ENCODE measurements around the gene GNB5. TPM values are rescaled to one million over a fixed set of nuclear protein-coding genes. Genes with fewer than 3 reads are reported as not detected.

The GNB5 gene
- total and polyA plus RNA-seq, 2 of the 13 experiments (the other 11 are each of a cell fraction or from before 2014, with no cell fraction given) = 13.7 to 14.4 TPM

DNA sequence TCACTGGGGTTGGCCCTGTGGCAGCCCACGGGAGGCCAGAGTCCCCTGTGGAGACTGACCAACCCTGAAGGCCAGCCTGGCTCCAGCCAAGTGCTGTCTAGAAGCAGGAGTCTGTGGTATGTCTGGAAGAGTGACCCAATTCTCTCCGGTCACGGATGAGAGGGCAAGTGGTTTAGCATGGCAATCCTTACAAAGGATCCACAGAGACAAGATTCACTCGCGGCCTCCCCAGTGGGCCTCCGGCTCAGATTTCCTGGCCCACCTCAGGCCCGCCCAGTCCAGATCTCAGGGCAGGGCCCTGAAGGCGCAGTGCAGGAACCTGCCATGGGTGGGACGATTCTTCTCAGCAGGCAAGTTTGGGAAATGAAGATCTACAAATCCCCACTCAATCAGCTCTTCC, 73.6 kb downstream of the GNB5 start (continued):
- TF ChIP-seq ZFX (CRISPR knock-in tag; IDR thresholded peaks at IDR 0.05; ENCODE audit: low read depth) = 0 out of 2 replicates have a peak, but pooled peaks have one; percentile 10
- peak; percentile 34; the same call in 1 of the 2 replicates for TF ChIP-seq ZBTB38 (CRISPR knock-in tag; IDR thresholded peaks at IDR 0.05)
- TF ChIP-seq, protein P1, sequence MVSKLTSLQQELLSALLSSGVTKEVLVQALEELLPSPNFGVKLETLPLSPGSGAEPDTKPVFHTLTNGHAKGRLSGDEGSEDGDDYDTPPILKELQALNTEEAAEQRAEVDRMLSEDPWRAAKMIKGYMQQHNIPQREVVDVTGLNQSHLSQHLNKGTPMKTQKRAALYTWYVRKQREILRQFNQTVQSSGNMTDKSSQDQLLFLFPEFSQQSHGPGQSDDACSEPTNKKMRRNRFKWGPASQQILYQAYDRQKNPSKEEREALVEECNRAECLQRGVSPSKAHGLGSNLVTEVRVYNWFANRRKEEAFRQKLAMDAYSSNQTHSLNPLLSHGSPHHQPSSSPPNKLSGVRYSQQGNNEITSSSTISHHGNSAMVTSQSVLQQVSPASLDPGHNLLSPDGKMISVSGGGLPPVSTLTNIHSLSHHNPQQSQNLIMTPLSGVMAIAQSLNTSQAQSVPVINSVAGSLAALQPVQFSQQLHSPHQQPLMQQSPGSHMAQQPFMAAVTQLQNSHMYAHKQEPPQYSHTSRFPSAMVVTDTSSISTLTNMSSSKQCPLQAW (CRISPR knock-in tag; IDR thresholded peaks at IDR 0.05) = peak; percentile 55
- TF ChIP-seq HNRNPK (IDR thresholded peaks at IDR 0.05; ENCODE audit: low read depth, low read length, poor library complexity, severe bottlenecking) = no peak
- TF ChIP-seq FOXO4 (CRISPR knock-in tag; conservative IDR thresholded peaks at IDR 0.05) = no peak

DNA sequence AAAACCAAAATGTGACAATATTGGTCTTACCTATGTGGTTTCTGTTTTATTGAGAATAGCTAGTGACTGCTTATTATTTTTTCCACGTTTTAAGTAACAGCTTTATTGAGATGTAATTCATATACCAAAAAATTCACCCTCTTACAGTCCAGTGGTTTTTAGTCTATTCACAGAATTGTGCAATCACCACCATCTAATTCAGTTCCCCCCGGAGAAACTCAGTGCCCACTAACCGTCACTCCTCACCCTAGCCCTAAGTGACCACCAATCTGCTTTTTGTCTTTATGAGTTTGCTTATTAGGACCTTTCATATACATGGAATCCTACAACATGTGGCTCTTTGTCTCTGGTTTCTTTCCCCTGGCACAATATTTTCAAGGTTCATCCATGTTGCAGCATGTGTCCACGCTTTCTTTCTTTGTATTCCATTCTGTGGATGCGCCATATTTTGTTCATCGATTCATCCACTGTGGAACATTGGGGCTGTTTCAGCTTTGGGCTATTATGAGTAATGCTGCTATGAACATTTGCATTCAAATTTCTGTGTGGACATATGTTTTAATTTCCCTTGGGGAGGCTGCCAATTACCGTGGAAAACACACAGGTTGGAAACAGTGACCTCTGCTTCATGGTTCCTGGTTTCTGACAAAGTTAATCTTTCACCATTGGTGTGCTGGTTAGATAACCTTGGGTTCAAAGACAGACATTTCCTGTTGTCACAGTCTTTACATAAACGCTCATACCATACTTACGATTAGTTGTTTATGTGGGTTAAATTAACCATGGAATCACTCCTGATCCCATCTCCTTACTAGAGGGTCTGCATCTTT, 75.4 kb downstream of the GNB5 start:
- peak; percentile 88 for DNase-seq (ENCODE audit: low spot score)
- in situ Hi-C loops (cut with HindIII; ENCODE audit: extremely low pct_ligation_motif_present, low pct_unique_long_range_greater_than_20kb) = no loop called here
- Histone ChIP-seq H3K27me3 (ENCODE audit: control insufficient read depth in 1 of 2, insufficient read depth in 2 of 2, low read length in 2 of 2) (no peaks in the 10 kb centered on the region), H4K20me1 (ENCODE audit: insufficient read depth, low read length) (no peaks in the 10 kb centered on the region), H3K79me2 (ENCODE audit: insufficient read depth, low read length) (no peaks in the 10 kb centered on the region), H3K9me3 (ENCODE audit: low read length) (no peaks in the 10 kb centered on the region), H3K27ac (ENCODE audit: extremely low read length, insufficient read depth, low read length) (peak overlapping the region; percentile 96), H3K4me1 (ENCODE audit: insufficient read depth, low read length) (peaks cover 60% of the 10 kb centered on the region), H3K4me3 (replicated peaks in 1 of 3; ENCODE audit: insufficient read depth in 1 of 3, low read depth in 2 of 3, low read length in 3 of 3) (peak overlapping the region in 2 of 3 experiments; percentile 50 to 55; a peak in 3 of 6 replicates), H3K36me3 (replicated peaks in 1 of 2; ENCODE audit: control insufficient read depth in 1 of 2, insufficient read depth in 2 of 2, low read length in 2 of 2) (no peaks in the 10 kb centered on the region), H2AFZ (ENCODE audit: low read length) (no peak overlapping the region), H3K4me2 (ENCODE audit: low read depth, low read length) (peak overlapping the region; percentile 78), H3K9ac (ENCODE audit: insufficient read depth, low read depth, low read length) (peak overlapping the region; percentile 61)
- FAIRE-seq = peak; percentile 99
- intact Hi-C loops (cut with micrococcal nuclease; ENCODE audit: unreplicated experiment) = loop anchor here (1.0 kb wide), 1 partner anchor 18 kb away; no protein-coding TSS in a partner anchor
- CTCF ChIA-PET (ENCODE audit: low intra/inter-chr PET ratio, low total read pairs) = no interaction called here
- TSS peak; percentile 41 for BruUV-seq (replicated peaks)
- ATAC-seq = peak; percentile 81
- WGBS (ENCODE audit: low lambda C conversion rate) = 59% methylated on average over 9 of the region's 9 CpGs
- POLR2A ChIA-PET = interaction anchor here (0.8 to 2.1 kb wide), 3 partner anchors 12 to 22 kb away, joined by 3 to 5 read pairs (median 4); no protein-coding TSS in a partner anchor
- TF ChIP-seq, protein P2, sequence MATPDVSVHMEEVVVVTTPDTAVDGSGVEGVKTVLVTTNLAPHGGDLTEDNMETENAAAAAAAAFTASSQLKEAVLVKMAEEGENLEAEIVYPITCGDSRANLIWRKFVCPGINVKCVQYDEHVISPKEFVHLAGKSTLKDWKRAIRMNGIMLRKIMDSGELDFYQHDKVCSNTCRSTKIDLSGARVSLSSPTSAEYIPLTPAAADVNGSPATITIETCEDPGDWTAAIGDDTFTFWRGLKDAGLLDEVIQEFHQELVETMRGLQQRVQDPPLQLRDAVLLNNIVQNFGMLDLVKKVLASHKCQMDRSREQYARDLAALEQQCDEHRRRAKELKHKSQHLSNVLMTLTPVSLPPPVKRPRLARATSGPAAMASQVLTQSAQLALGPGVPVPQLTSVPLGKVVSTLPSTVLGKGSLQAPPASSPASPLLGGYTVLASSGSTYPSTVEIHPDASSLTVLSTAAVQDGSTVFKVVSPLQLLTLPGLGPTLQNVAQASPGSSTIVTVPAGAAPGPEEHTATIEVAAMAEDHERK (CRISPR knock-in tag; IDR thresholded peaks at IDR 0.05; ENCODE audit: low read depth) = no peak
- TF ChIP-seq LCORL (IDR thresholded peaks at IDR 0.05) = no peak
- no peak for TF ChIP-seq LCORL (CRISPR knock-in tag; IDR thresholded peaks at IDR 0.05)
- TF ChIP-seq, protein P3, sequence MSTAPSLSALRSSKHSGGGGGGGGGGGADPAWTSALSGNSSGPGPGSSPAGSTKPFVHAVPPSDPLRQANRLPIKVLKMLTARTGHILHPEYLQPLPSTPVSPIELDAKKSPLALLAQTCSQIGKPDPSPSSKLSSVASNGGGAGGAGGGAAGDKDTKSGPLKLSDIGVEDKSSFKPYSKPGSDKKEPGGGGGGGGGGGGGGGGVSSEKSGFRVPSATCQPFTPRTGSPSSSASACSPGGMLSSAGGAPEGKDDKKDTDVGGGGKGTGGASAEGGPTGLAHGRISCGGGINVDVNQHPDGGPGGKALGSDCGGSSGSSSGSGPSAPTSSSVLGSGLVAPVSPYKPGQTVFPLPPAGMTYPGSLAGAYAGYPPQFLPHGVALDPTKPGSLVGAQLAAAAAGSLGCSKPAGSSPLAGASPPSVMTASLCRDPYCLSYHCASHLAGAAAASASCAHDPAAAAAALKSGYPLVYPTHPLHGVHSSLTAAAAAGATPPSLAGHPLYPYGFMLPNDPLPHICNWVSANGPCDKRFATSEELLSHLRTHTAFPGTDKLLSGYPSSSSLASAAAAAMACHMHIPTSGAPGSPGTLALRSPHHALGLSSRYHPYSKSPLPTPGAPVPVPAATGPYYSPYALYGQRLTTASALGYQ (CRISPR knock-in tag; IDR thresholded peaks at IDR 0.05) = 0 out of 2 replicates have a peak, but pooled peaks have one; percentile 28
- peak; percentile 91 for TF ChIP-seq PPARG (CRISPR knock-in tag; conservative IDR thresholded peaks at IDR 0.05)
- no peak for TF ChIP-seq CENPBD1 (CRISPR knock-in tag; IDR thresholded peaks at IDR 0.05; ENCODE audit: borderline replicate concordance, low read depth)
- TF ChIP-seq ZNF34 (CRISPR knock-in tag; IDR thresholded peaks at IDR 0.05; ENCODE audit: borderline replicate concordance) = 0 out of 2 replicates have a peak, but pooled peaks have one; percentile 44
- no peak for TF ChIP-seq ZNF546 (CRISPR knock-in tag; conservative IDR thresholded peaks at IDR 0.05)
- no peak for TF ChIP-seq GABPA (IDR thresholded peaks at IDR 0.05; ENCODE audit: low read depth, low read length)
- peak; percentile 55 for TF ChIP-seq GABPA (CRISPR knock-in tag; IDR thresholded peaks at IDR 0.05; ENCODE audit: low read depth)

Measured in HepG2 (cell line).